Neutrophil (primary cell): ENCODE data around the gene ZBTB49.

ENCODE experiments used
- H3K27ac ChIP-seq: fragments of 200-600 bp; sonication (generic); 2 replicates; pipeline ENCODE4 v1.5.1; 2016; ENCODE audit warnings: mild to moderate bottlenecking, moderate library complexity
- H3K27me3 ChIP-seq: fragments of 200-600 bp; sonication (generic); 2 replicates; pipeline ENCODE4 v1.6.0; 2016; ENCODE audit warnings: mild to moderate bottlenecking
- H3K36me3 ChIP-seq: fragments of 200-600 bp; sonication (generic); 2 replicates; pipeline ENCODE4 v1.5.1; 2017
- H3K4me1 ChIP-seq, 2 experiments: fragments of 200-600 bp in 1 of 2; sonication (generic) in 1 of 2; 1 replicate in 1 of 2; 2 replicates in 1 of 2; pipeline versions ENCODE4 v1.5.1 to v1.6.1; 2013 to 2016; ENCODE audit warnings: low read depth in 1 of 2, low read length in 1 of 2, mild to moderate bottlenecking in 1 of 2, moderate library complexity in 1 of 2; ENCODE audit not compliant: control insufficient read depth in 1 of 2, insufficient read depth in 1 of 2
- H3K4me3 ChIP-seq, 2 experiments: fragments of 200-600 bp in 1 of 2; sonication (generic) in 1 of 2; 1 replicate in 1 of 2; 2 replicates in 1 of 2; pipeline ENCODE4 v1.5.1; 2013 to 2016; ENCODE audit warnings: low read depth in 1 of 2, low read length in 1 of 2, mild to moderate bottlenecking in 1 of 2, moderate library complexity in 1 of 2
- H3K9me3 ChIP-seq: fragments of 200-600 bp; sonication (generic); 2 replicates; pipeline ENCODE4 v1.5.1; 2016
- TF ChIP-seq, protein P1 (sequence below): fragments of 200-600 bp; sonication (generic); IDR thresholded peaks from 2 replicates; pipeline ENCODE4 v1.5.1; 2016; ENCODE audit warnings: antibody characterized with exemption

ZBTB49 gene

DNA sequence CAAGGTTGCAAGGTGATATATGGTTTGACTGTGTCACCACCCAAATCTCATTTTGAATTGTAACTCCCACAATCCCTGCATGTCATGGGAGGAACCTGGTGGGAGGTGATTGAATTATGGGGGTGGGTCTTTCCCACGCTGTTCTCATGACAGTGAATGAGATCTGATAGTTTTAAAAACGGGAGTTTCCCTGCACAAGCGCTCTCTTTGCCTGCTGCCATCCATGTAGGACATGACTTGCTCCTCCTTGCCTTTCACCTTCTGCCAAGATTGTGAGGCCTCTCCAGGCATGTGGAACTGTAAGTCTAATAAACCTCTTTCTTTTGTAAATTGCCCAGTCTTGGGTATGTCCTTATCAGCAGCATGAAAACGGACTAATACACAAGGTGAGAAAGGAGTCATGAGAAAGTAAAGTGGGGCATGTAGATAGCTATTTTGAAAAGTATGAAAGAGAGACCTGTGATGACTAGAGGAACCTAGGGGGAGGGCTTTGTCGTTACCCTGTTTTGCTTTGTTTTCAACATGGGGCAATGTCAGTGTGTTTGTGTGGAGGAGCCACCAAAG is 6.3 kb downstream of the ZBTB49 start:
- peaks cover under 1 to 2% of the 10 kb centered on the region in 2 experiments for H3K4me1 ChIP-seq
- H3K9me3 ChIP-seq = no peaks in the 10 kb centered on the region
- TF ChIP-seq, protein P1, sequence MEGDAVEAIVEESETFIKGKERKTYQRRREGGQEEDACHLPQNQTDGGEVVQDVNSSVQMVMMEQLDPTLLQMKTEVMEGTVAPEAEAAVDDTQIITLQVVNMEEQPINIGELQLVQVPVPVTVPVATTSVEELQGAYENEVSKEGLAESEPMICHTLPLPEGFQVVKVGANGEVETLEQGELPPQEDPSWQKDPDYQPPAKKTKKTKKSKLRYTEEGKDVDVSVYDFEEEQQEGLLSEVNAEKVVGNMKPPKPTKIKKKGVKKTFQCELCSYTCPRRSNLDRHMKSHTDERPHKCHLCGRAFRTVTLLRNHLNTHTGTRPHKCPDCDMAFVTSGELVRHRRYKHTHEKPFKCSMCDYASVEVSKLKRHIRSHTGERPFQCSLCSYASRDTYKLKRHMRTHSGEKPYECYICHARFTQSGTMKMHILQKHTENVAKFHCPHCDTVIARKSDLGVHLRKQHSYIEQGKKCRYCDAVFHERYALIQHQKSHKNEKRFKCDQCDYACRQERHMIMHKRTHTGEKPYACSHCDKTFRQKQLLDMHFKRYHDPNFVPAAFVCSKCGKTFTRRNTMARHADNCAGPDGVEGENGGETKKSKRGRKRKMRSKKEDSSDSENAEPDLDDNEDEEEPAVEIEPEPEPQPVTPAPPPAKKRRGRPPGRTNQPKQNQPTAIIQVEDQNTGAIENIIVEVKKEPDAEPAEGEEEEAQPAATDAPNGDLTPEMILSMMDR = no peak
- no peak overlapping the region for H3K4me3 ChIP-seq
- H3K36me3 ChIP-seq = peaks cover 7% of the 10 kb centered on the region
- H3K27ac ChIP-seq = no peak overlapping the region
- no peaks in the 10 kb centered on the region for H3K27me3 ChIP-seq

GRCh38 chr4:4299006-4299405 is 9.0 kb downstream of the ZBTB49 start:
- Histone ChIP-seq H3K4me3 (no peak overlapping the region), H3K9me3 (no peaks in the 10 kb centered on the region), H3K36me3 (peaks cover 28% of the 10 kb centered on the region), H3K4me1 (peaks cover 0 to 2% of the 10 kb centered on the region in 2 experiments), H3K27ac (no peak overlapping the region), H3K27me3 (no peaks in the 10 kb centered on the region)
- TF ChIP-seq, protein P1 = no peak

DNA sequence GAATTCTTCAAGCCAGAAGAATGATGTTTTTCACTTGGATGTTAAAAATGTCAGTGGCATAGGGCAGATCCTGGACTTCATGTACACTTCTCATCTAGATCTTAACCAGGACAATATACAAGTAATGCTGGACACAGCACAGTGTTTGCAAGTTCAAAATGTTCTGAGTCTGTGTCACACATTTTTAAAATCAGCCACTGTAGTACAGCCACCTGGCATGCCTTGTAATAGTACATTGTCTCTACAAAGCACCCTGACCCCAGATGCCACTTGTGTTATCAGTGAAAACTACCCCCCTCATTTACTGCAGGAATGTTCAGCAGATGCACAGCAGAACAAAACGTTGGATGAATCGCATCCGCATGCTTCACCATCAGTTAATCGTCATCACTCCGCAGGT is 11.9 kb downstream of the ZBTB49 start:
- no peak overlapping the region for H3K27ac ChIP-seq
- H3K4me3 ChIP-seq = no peak overlapping the region
- TF ChIP-seq, protein P1 = no peak
- H3K9me3 ChIP-seq = no peaks in the 10 kb centered on the region
- H3K4me1 ChIP-seq = peaks cover 0 to 2% of the 10 kb centered on the region in 2 experiments
- peaks cover 42% of the 10 kb centered on the region for H3K36me3 ChIP-seq
- no peaks in the 10 kb centered on the region for H3K27me3 ChIP-seq

DNA sequence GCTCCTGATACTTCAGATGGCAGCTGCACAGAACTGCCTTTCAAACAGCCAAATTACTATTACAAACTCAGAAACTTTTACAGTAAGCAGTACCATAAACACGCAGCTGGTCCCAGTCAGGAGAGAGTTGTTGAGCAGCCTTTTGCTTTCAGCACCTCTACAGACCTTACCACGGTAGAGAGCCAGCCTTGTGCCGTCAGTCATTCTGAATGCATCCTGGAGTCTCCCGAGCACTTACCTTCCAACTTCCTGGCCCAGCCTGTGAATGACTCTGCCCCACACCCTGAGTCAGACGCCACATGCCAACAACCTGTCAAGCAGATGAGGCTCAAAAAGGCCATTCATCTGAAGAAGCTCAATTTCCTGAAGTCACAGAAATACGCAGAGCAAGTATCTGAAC is 12.4 kb downstream of the ZBTB49 start:
- Histone ChIP-seq H3K36me3 (peaks cover 46% of the 10 kb centered on the region), H3K4me3 (no peak overlapping the region), H3K4me1 (peaks cover 0 to 2% of the 10 kb centered on the region in 2 experiments), H3K27me3 (no peaks in the 10 kb centered on the region), H3K9me3 (no peaks in the 10 kb centered on the region), H3K27ac (no peak overlapping the region)
- TF ChIP-seq, protein P1 = no peak

DNA sequence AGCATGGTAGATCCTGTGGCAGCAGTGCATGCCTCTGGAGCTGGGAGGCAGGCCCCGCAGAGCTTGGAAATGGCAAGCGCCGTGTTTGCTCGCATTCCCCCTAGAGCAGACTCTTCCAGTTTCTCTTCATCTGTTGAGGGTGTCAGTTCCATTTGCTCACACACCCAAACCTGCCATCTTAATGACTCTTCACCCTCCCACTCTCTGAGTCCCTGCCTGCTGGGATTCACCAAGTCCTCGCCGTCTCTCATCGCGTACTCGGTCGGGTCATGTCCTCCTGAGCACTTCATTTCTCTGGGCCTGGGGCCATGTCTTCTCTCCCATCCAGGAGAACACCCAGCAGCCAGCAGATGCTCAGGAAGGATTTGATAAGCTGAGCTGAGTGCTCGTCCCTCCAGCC is 16.9 kb downstream of the ZBTB49 start:
- Histone ChIP-seq H3K36me3 (peaks cover 54% of the 10 kb centered on the region), H3K27me3 (no peaks in the 10 kb centered on the region), H3K4me1 (peaks cover 0 to 2% of the 10 kb centered on the region in 2 experiments), H3K4me3 (no peak overlapping the region), H3K9me3 (no peaks in the 10 kb centered on the region), H3K27ac (no peak overlapping the region)
- TF ChIP-seq, protein P1 = no peak
